HepG2 (cell line): Measurements from ENCODE around the gene PXMP4. TPM values are rescaled to one million over a fixed set of nuclear protein-coding genes. Genes with fewer than 3 reads are reported as not detected.

Experiments used
- ATRX ChIP-seq: sonication (generic); formaldehyde crosslinking; IDR thresholded peaks from 2 replicates; pipeline ENCODE4 v1.4.0; 2020; ENCODE audit warnings: missing genetic modification reagents, borderline replicate concordance
- BCL6 ChIP-seq: IDR thresholded peaks from 2 replicates; pipeline ENCODE4 v1.6.1; 2016; ENCODE audit warnings: missing genetic modification reagents, missing compliant biosample characterization
- EED ChIP-seq: sonication (generic); formaldehyde crosslinking; IDR thresholded peaks from 2 replicates; pipeline ENCODE4 v1.5.0; 2020; ENCODE audit warnings: mild to moderate bottlenecking, missing genetic modification reagents
- GTF2F1 ChIP-seq: fragments of 150-350 bp; IDR thresholded peaks from 2 replicates; pipeline ENCODE4 v1.6.1; 2014; ENCODE audit warnings: low read length
- MAF1 ChIP-seq: sonication (generic); formaldehyde crosslinking; IDR thresholded peaks from 2 replicates; pipeline ENCODE4 v1.5.0; 2020; ENCODE audit warnings: missing genetic modification reagents, borderline replicate concordance
- PATZ1 ChIP-seq: sonication (generic); formaldehyde crosslinking; IDR thresholded peaks from 2 replicates; pipeline ENCODE4 v1.4.0; 2020; ENCODE audit warnings: missing genetic modification reagents
- RFXAP ChIP-seq: sonication (generic); formaldehyde crosslinking; IDR thresholded peaks from 2 replicates; pipeline ENCODE4 v1.4.0; 2020; ENCODE audit warnings: missing genetic modification reagents, borderline replicate concordance
- SIN3B ChIP-seq: fragments of 150-350 bp; IDR thresholded peaks from 2 replicates; pipeline ENCODE4 v1.6.1; 2014; ENCODE audit warnings: low read length
- SP1 ChIP-seq, 2 experiments: fragments of 450-650 bp in 1 of 2; sonication (generic) in 1 of 2; formaldehyde crosslinking in 1 of 2; IDR thresholded peaks; 2 replicates each; pipeline versions ENCODE4 v1.4.0 to v1.6.1; 2016 to 2020; ENCODE audit warnings: missing genetic modification reagents in 1 of 2
- SP2 ChIP-seq: sonication (generic); formaldehyde crosslinking; IDR thresholded peaks from 2 replicates; pipeline ENCODE4 v1.5.1; 2020; ENCODE audit warnings: mild to moderate bottlenecking, missing genetic modification reagents
- TGIF2 ChIP-seq: IDR thresholded peaks from 2 replicates; pipeline ENCODE4 v1.6.1; 2016; ENCODE audit warnings: control low read depth, missing compliant biosample characterization
- TMF1 ChIP-seq: sonication (generic); formaldehyde crosslinking; IDR thresholded peaks from 2 replicates; pipeline ENCODE4 v1.8.1; 2022; ENCODE audit warnings: low read depth, missing genetic modification reagents
- ZIK1 ChIP-seq: sonication (generic); formaldehyde crosslinking; IDR thresholded peaks from 2 replicates; pipeline ENCODE4 v1.5.0; 2020; ENCODE audit warnings: mild to moderate bottlenecking, low read depth, missing genetic modification reagents, borderline replicate concordance
- ZNF274 ChIP-seq: sonication (generic); formaldehyde crosslinking; IDR thresholded peaks from 2 replicates; pipeline ENCODE4 v1.5.1; 2020; ENCODE audit warnings: mild to moderate bottlenecking, missing genetic modification reagents
- ZNF34 ChIP-seq: sonication (generic); formaldehyde crosslinking; IDR thresholded peaks from 2 replicates; pipeline ENCODE4 v1.4.0; 2020; ENCODE audit warnings: mild to moderate bottlenecking, missing genetic modification reagents, borderline replicate concordance
- ZNF383 ChIP-seq: sonication (generic); formaldehyde crosslinking; IDR thresholded peaks from 2 replicates; pipeline ENCODE4 v1.4.0; 2020; ENCODE audit warnings: missing genetic modification reagents, mild to moderate bottlenecking, borderline replicate concordance
- ZNF83 ChIP-seq: sonication (generic); formaldehyde crosslinking; IDR thresholded peaks from 2 replicates; pipeline ENCODE4 v1.4.0; 2020; ENCODE audit warnings: missing genetic modification reagents, mild to moderate bottlenecking, borderline replicate concordance
- polyA plus RNA-seq, 8 experiments: library from polyadenylated mRNA; depleted of rRNA in 3 of 8; stranded (reverse) in 7 of 8; unstranded in 1 of 8; fragments of >200 nt; fragmentation: Illumina TruSeq in 4 of 8; extraction: Trizol in 4 of 8; gene quantifications; 2 replicates each; pipeline versions ENCODE4 v1.2.1 to v1.2.3, GENCODE V29; 2011 to 2016; ENCODE audit warnings: low read depth in 4 of 8, missing spikeins in 1 of 8, mixed read lengths in 1 of 8; ENCODE audit not compliant: insufficient read depth in 1 of 8
- total RNA-seq, 5 experiments: library from RNA; depleted of rRNA; stranded (reverse); fragments of >200 nt; fragmentation: Illumina TruSeq; extraction: Trizol; gene quantifications; 2 replicates each; pipeline ENCODE4 v1.2.3, GENCODE V29; 2016; ENCODE audit warnings: low read depth in 1 of 5
- TF ChIP-seq, protein P1 (sequence below): sonication (generic); formaldehyde crosslinking; IDR thresholded peaks from 2 replicates; pipeline ENCODE4 v1.4.0; 2020; ENCODE audit warnings: missing genetic modification reagents
- TF ChIP-seq, protein P2 (sequence below): sonication (generic); formaldehyde crosslinking; IDR thresholded peaks from 2 replicates; pipeline ENCODE4 v1.9.0; 2021; ENCODE audit warnings: missing genetic modification reagents, borderline replicate concordance

The PXMP4 gene
- total and polyA plus RNA-seq, 2 of the 13 experiments (the other 11 are each of a cell fraction or from before 2014, with no cell fraction given): not detected

GRCh38 chr20:33674294-33675135 lies 45.6 kb downstream of the PXMP4 start, which contains the start of gene NECAB3 (continued):
- TF ChIP-seq SP1 (IDR thresholded peaks at IDR 0.05): no peak
- TF ChIP-seq SP1 (CRISPR knock-in tag; IDR thresholded peaks at IDR 0.05): peak; percentile 65
- peak; percentile 51; the same call in 1 of the 2 replicates for TF ChIP-seq EED (CRISPR knock-in tag)
- TF ChIP-seq ZNF34 (CRISPR knock-in tag): 0 out of 2 replicates have a peak, but pooled peaks have one; percentile 82
- peak; percentile 85; the same call in 1 of the 2 replicates for TF ChIP-seq ZNF83
- peak; percentile 91; the same call in 1 of the 2 replicates for TF ChIP-seq RFXAP (CRISPR knock-in tag)
- TF ChIP-seq GTF2F1: no peak
- TF ChIP-seq TMF1: peak; percentile 89
- peak; percentile 78 for TF ChIP-seq ZNF274 (CRISPR knock-in tag)
- peak; percentile 73 for TF ChIP-seq TGIF2 (CRISPR knock-in tag)
- TF ChIP-seq MAF1 (CRISPR knock-in tag): peak; percentile 83
- no peak for TF ChIP-seq SIN3B
- TF ChIP-seq, protein P1, sequence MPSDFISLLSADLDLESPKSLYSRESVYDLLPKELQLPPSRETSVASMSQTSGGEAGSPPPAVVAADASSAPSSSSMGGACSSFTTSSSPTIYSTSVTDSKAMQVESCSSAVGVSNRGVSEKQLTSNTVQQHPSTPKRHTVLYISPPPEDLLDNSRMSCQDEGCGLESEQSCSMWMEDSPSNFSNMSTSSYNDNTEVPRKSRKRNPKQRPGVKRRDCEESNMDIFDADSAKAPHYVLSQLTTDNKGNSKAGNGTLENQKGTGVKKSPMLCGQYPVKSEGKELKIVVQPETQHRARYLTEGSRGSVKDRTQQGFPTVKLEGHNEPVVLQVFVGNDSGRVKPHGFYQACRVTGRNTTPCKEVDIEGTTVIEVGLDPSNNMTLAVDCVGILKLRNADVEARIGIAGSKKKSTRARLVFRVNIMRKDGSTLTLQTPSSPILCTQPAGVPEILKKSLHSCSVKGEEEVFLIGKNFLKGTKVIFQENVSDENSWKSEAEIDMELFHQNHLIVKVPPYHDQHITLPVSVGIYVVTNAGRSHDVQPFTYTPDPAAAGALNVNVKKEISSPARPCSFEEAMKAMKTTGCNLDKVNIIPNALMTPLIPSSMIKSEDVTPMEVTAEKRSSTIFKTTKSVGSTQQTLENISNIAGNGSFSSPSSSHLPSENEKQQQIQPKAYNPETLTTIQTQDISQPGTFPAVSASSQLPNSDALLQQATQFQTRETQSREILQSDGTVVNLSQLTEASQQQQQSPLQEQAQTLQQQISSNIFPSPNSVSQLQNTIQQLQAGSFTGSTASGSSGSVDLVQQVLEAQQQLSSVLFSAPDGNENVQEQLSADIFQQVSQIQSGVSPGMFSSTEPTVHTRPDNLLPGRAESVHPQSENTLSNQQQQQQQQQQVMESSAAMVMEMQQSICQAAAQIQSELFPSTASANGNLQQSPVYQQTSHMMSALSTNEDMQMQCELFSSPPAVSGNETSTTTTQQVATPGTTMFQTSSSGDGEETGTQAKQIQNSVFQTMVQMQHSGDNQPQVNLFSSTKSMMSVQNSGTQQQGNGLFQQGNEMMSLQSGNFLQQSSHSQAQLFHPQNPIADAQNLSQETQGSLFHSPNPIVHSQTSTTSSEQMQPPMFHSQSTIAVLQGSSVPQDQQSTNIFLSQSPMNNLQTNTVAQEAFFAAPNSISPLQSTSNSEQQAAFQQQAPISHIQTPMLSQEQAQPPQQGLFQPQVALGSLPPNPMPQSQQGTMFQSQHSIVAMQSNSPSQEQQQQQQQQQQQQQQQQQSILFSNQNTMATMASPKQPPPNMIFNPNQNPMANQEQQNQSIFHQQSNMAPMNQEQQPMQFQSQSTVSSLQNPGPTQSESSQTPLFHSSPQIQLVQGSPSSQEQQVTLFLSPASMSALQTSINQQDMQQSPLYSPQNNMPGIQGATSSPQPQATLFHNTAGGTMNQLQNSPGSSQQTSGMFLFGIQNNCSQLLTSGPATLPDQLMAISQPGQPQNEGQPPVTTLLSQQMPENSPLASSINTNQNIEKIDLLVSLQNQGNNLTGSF (CRISPR knock-in tag): 0 out of 2 replicates have a peak, but pooled peaks have one; percentile 57
- TF ChIP-seq, protein P2, sequence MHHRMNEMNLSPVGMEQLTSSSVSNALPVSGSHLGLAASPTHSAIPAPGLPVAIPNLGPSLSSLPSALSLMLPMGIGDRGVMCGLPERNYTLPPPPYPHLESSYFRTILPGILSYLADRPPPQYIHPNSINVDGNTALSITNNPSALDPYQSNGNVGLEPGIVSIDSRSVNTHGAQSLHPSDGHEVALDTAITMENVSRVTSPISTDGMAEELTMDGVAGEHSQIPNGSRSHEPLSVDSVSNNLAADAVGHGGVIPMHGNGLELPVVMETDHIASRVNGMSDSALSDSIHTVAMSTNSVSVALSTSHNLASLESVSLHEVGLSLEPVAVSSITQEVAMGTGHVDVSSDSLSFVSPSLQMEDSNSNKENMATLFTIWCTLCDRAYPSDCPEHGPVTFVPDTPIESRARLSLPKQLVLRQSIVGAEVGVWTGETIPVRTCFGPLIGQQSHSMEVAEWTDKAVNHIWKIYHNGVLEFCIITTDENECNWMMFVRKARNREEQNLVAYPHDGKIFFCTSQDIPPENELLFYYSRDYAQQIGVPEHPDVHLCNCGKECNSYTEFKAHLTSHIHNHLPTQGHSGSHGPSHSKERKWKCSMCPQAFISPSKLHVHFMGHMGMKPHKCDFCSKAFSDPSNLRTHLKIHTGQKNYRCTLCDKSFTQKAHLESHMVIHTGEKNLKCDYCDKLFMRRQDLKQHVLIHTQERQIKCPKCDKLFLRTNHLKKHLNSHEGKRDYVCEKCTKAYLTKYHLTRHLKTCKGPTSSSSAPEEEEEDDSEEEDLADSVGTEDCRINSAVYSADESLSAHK (CRISPR knock-in tag): no peak
- peak; percentile 89; the same call in 1 of the 2 replicates for TF ChIP-seq ZNF383 (CRISPR knock-in tag)
- TF ChIP-seq PATZ1: peak; percentile 70
- TF ChIP-seq ZIK1 (CRISPR knock-in tag): 0 out of 2 replicates have a peak, but pooled peaks have one; percentile 57
- peak; percentile 74; the same call in 1 of the 2 replicates for TF ChIP-seq ATRX
- peak; percentile 49; the same call in 1 of the 2 replicates for TF ChIP-seq SP2 (CRISPR knock-in tag)
- TF ChIP-seq BCL6 (CRISPR knock-in tag): peak; percentile 67
